KOPT-K1 (cell line): ENCODE data around the gene WARS2.

Experiments
- H3K27ac ChIP-seq: fragments of 200-600 bp; sonication (generic); 2 replicates; pipeline ENCODE4 v1.5.1; 2016; ENCODE audit warnings: antibody characterized with exemption, mild to moderate bottlenecking, low read depth, low read length; ENCODE audit not compliant: poor library complexity, severe bottlenecking
- H3K36me3 ChIP-seq: fragments of 200-600 bp; sonication (generic); 2 replicates; pipeline ENCODE4 v1.5.1; 2017; ENCODE audit warnings: antibody characterized with exemption, mild to moderate bottlenecking, low read length, moderate library complexity; ENCODE audit not compliant: insufficient read depth
- H3K9me3 ChIP-seq: fragments of 200-600 bp; sonication (generic); 2 replicates; pipeline ENCODE4 v1.5.1; 2017; ENCODE audit warnings: antibody characterized with exemption, low read length, mild to moderate bottlenecking; ENCODE audit not compliant: insufficient read depth, poor library complexity, severe bottlenecking

WARS2 gene

DNA sequence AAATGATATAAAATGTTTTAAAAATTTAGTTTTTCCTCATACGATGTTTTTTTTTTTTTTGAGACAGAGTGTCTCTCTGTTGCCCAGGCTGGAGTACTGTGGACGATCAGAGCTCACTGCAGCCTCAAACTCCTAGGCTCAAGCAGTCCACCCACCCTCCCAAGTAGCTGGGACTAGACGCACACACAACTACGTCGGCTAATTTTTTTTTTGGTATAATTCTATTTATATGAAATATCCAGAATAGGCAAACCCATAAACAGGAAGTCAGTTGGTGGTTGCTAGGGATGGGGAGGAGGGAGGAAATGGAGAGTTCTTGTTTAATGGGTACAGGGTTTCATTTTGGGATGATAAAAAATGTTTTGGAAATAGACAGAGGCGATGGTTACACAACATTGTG, 56.5 kb downstream of the WARS2 start:
- Histone ChIP-seq H3K27ac (no peak overlapping the region), H3K9me3 (no peaks in the 10 kb centered on the region), H3K36me3 (no peaks in the 10 kb centered on the region)

- no peaks in the 10 kb centered on the region for H3K36me3 ChIP-seq
Measured at GRCh38 chr1:119083479-119083878, 57.0 kb downstream of the WARS2 start.

DNA sequence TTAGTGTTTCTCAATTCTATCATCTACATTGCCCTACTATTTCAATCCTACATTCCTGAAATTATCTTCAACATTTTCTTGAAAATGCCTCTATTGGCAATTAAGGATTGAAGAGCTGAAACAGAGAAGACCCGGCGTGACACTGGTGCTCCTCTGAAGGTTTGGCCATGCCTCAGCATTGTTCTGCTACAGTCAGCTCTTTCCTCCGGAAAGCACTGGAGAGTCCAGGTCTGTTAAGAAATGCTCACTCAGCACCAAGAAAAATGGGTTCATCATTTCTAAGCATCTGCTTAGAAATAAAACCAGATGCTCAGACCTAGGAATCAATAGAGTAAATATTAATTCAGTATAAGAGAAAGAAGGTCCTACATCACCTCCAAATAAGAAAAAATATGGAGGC, 58.8 kb downstream of the WARS2 start:
- Histone ChIP-seq H3K36me3 (no peaks in the 10 kb centered on the region), H3K27ac (no peak overlapping the region), H3K9me3 (peaks cover 4% of the 10 kb centered on the region)

More at GRCh38 chr1:119083479-119083878, 57.0 kb downstream of the WARS2 start:
- H3K27ac ChIP-seq, result no peak overlapping the region
- no peaks in the 10 kb centered on the region for H3K9me3 ChIP-seq

DNA sequence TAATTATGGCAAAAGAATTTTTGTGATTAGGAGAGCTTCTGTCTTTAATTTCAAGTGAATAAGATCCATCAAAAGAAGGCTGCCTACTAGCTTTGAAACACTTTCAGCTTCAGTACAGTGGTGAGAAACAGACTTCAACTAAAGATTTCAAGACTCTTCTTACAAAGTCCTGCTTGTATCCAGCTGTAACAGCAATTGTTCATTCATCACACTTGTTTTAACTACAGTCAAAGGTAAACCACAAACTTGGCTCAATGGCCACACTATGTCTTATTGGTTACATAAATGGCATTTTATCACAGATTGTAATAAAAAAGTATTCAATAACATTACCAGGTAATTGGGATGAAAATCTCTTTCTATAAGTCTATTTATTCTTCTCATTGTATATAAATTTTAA, 59.2 kb downstream of the WARS2 start:
- H3K27ac ChIP-seq, result no peak overlapping the region

GRCh38 chr1:119080586-119080985, 59.9 kb downstream of the WARS2 start:
- Histone ChIP-seq H3K27ac (no peak overlapping the region), H3K36me3 (no peaks in the 10 kb centered on the region), H3K9me3 (peaks cover 4% of the 10 kb centered on the region)

More for the DNA sequence above, 59.2 kb downstream of the WARS2 start:
- Histone ChIP-seq H3K36me3 (no peaks in the 10 kb centered on the region), H3K9me3 (peaks cover 4% of the 10 kb centered on the region)

DNA sequence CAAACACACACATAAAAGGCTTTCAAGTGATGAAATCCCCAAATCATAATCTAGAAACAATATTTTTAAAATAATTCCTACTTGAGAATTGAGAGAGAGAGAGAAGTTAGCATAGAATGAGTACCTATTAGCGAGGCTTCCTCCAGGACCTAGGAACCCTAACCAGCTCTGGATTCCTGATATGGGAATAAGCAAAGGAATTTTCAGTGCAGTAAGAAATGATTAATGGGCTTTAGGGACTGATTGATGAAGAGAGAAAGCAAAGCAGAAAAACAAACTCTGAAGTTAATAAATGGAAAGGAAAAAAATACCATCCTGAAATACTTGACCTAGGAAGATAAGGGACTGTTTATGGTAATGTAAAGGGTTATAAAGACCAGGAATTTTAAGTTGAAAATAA, 60.6 kb downstream of the WARS2 start:
- Histone ChIP-seq H3K36me3 (no peaks in the 10 kb centered on the region), H3K27ac (no peak overlapping the region), H3K9me3 (peaks cover 4% of the 10 kb centered on the region)

DNA sequence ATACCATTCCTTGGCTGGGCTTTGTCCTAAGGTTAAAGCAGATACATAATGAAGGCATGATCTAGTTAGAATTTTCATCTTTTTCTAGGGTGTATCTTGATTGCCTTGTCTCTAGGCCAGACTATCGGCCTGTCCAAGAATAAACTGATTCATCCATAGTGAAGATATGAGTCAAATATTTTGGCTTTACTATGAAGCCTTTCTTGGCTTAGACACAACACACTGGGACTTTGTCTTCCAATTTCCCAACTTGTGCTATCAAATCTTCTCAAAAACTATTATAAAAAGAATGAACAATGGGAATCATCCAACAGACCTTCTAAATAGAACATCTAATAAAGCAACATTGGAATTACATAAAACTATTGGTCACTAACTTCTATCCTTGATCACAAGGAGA, 64.8 kb downstream of the WARS2 start:
- Histone ChIP-seq H3K27ac (no peak overlapping the region), H3K9me3 (peaks cover 4% of the 10 kb centered on the region), H3K36me3 (no peaks in the 10 kb centered on the region)

- Histone ChIP-seq H3K9me3 (no peaks in the 10 kb centered on the region), H3K27ac (no peak overlapping the region), H3K36me3 (no peaks in the 10 kb centered on the region)
Measured at GRCh38 chr1:119071321-119071720, 69.1 kb downstream of the WARS2 start.

GRCh38 chr1:119069682-119070081, 70.8 kb downstream of the WARS2 start:
- Histone ChIP-seq H3K9me3 (no peaks in the 10 kb centered on the region), H3K36me3 (no peaks in the 10 kb centered on the region), H3K27ac (no peak overlapping the region)

- no peaks in the 10 kb centered on the region for H3K9me3 ChIP-seq
- no peaks in the 10 kb centered on the region for H3K36me3 ChIP-seq
- H3K27ac ChIP-seq, result no peak overlapping the region
Measured at GRCh38 chr1:119068427-119068826, 72.0 kb downstream of the WARS2 start.

- Histone ChIP-seq H3K36me3 (no peaks in the 10 kb centered on the region), H3K9me3 (peaks cover 5% of the 10 kb centered on the region)
Measured at GRCh38 chr1:119061700-119062099, 78.8 kb downstream of the WARS2 start.

DNA sequence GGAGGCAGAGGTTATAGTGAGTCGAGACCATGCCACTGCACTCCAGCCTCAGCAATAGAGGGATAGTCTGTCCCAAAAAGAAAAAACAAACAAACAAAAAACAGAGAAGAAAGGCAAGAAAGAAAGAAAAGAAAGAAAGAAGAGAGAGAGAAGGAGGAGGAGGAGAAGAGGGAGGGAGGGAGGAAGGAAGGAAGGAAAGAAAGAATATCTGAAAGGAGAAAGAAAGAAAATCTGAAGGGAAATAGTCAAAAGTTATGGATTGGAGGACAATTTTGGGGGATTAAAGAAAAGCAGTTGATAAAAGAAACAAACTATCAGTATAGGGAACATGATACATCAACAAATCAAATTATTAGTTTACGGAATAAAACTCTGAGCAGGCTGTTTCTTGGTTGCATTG, 84.9 kb downstream of the WARS2 start:
- no peaks in the 10 kb centered on the region for H3K36me3 ChIP-seq
- H3K27ac ChIP-seq, result no peak overlapping the region
- peaks cover 5% of the 10 kb centered on the region for H3K9me3 ChIP-seq

More at GRCh38 chr1:119061700-119062099, 78.8 kb downstream of the WARS2 start:
- no peak overlapping the region for H3K27ac ChIP-seq

- Histone ChIP-seq H3K36me3 (no peaks in the 10 kb centered on the region), H3K27ac (no peak overlapping the region), H3K9me3 (no peaks in the 10 kb centered on the region)
Measured at GRCh38 chr1:119053917-119054316, 86.5 kb downstream of the WARS2 start.

- no peaks in the 10 kb centered on the region for H3K36me3 ChIP-seq
- no peaks in the 10 kb centered on the region for H3K9me3 ChIP-seq
- no peak overlapping the region for H3K27ac ChIP-seq
Measured at GRCh38 chr1:119052267-119052666, 88.2 kb downstream of the WARS2 start.

- no peak overlapping the region for H3K27ac ChIP-seq
- no peaks in the 10 kb centered on the region for H3K9me3 ChIP-seq
- no peaks in the 10 kb centered on the region for H3K36me3 ChIP-seq
Measured at GRCh38 chr1:119048624-119049404, 91.6 kb downstream of the WARS2 start.

GRCh38 chr1:119046785-119047438, 93.5 kb downstream of the WARS2 start:
- Histone ChIP-seq H3K27ac (no peak overlapping the region), H3K9me3 (no peaks in the 10 kb centered on the region), H3K36me3 (no peaks in the 10 kb centered on the region)
